ENCODE results near the gene ACTRT3.

Gene ACTRT3

GRCh38 chr3:169787791-169788190 lies 18.4 kb upstream of the ACTRT3 start:
- DNase-seq (ENCODE audit: low read depth in 2 of 2), result no peak

GRCh38 chr3:169787120-169787519 lies 17.8 kb upstream of the ACTRT3 start:
- DNase-seq (ENCODE audit: low read depth in 2 of 2), result no peak
- no peak for TF ChIP-seq CTCF (IDR thresholded peaks at IDR 0.05; ENCODE audit: low read depth, low read length)
- H3K4me3 ChIP-seq (replicated peaks in 1 of 2; ENCODE audit: low read depth in 2 of 2, low read length in 2 of 2), result no peak overlapping the region

More at GRCh38 chr3:169787791-169788190, 18.4 kb upstream of the ACTRT3 start:
- no peak for TF ChIP-seq CTCF (IDR thresholded peaks at IDR 0.05; ENCODE audit: low read depth, low read length)
- H3K4me3 ChIP-seq (replicated peaks in 1 of 2; ENCODE audit: low read depth in 2 of 2, low read length in 2 of 2), result no peak overlapping the region

- H3K4me3 ChIP-seq (replicated peaks in 1 of 2; ENCODE audit: low read depth in 2 of 2, low read length in 2 of 2), result no peak overlapping the region
- no peak for DNase-seq (ENCODE audit: low read depth in 2 of 2)
- no peak for TF ChIP-seq CTCF (IDR thresholded peaks at IDR 0.05; ENCODE audit: low read depth, low read length)
Measured at GRCh38 chr3:169781209-169781855, 12.0 kb upstream of the ACTRT3 start.

GRCh38 chr3:169780742-169781141 lies 11.4 kb upstream of the ACTRT3 start:
- no peak overlapping the region for H3K4me3 ChIP-seq (replicated peaks in 1 of 2; ENCODE audit: low read depth in 2 of 2, low read length in 2 of 2)
- no peak for TF ChIP-seq CTCF (IDR thresholded peaks at IDR 0.05; ENCODE audit: low read depth, low read length)
- DNase-seq (ENCODE audit: low read depth in 2 of 2), result no peak

GRCh38 chr3:169777822-169778221 lies 8.5 kb upstream of the ACTRT3 start:
- no peak for DNase-seq (ENCODE audit: low read depth in 2 of 2)
- no peak overlapping the region for H3K4me3 ChIP-seq (replicated peaks in 1 of 2; ENCODE audit: low read depth in 2 of 2, low read length in 2 of 2)
- no peak for TF ChIP-seq CTCF (IDR thresholded peaks at IDR 0.05; ENCODE audit: low read depth, low read length)

GRCh38 chr3:169774186-169774585 lies 4.8 kb upstream of the ACTRT3 start:
- no peak for DNase-seq (ENCODE audit: low read depth in 2 of 2)
- peak overlapping the region; percentile 81 to 98 for H3K4me3 ChIP-seq (replicated peaks in 1 of 2; ENCODE audit: low read depth in 2 of 2, low read length in 2 of 2)
- no peak for TF ChIP-seq CTCF (IDR thresholded peaks at IDR 0.05; ENCODE audit: low read depth, low read length)
